HepG2 (cell line): Measurements from ENCODE around the gene UMOD. TPM values are rescaled to one million over a fixed set of nuclear protein-coding genes. Genes with fewer than 3 reads are reported as not detected.
A peak's percentile ranks its signal among the peaks of the same experiment; 100 is the strongest.

Experiments
- ATAC-seq: fragments of 200-7000 bp; cut with Tn5 transposase; 3 replicates; pipeline ENCODE4 v1.9.1; 2020; ENCODE audit warnings: mild to moderate bottlenecking, moderate library complexity
- BruUV-seq: library from RNA; stranded (reverse); fragments of 400-500 nt; replicated peaks from 2 replicates; lab custom pipeline; 2021; lab: Mats Ljungman, UMichigan
- CTCF ChIA-PET: fragments of 300-600 bp; formaldehyde crosslinking; extraction: SDS; loops from one replicate; lab custom pipeline; 2021; ENCODE audit warnings: low total read pairs, inconsistent platforms, low intra/inter-chr PET ratio; lab: Yijun Ruan, JAX
- POLR2A ChIA-PET: fragments of 350-600 bp; sonication (Branson Sonifier 250); formaldehyde crosslinking; loops from one replicate; lab custom pipeline; 2020; ENCODE audit warnings: antibody characterized with exemption, inconsistent platforms; lab: Yijun Ruan, JAX
- DNase-seq: peaks from one replicate; pipeline ENCODE4 v3.0.0-alpha.2; 2015; ENCODE audit warnings: low spot score
- FAIRE-seq: peaks from 3 replicates; lab custom pipeline; 2011; peaks lifted over from hg19 to GRCh38; lab: Jason Lieb, UNC
- H2AFZ ChIP-seq: one replicate; pipeline ENCODE4 v1.6.1; 2011; ENCODE audit warnings: low read length, inconsistent platforms
- H3K27ac ChIP-seq: fragments of 300-600 bp; 3 replicates; pipeline ENCODE4 v1.8.0; 2011; ENCODE audit warnings: mixed run types, mild to moderate bottlenecking, mixed read lengths, low read length, inconsistent platforms; ENCODE audit not compliant: insufficient read depth; ENCODE audit errors: extremely low read length
- H3K27me3 ChIP-seq, 2 experiments: fragments of 200-600 bp in 1 of 2; 2 replicates in 1 of 2; 3 replicates in 1 of 2; pipeline versions ENCODE4 v1.6.0 to v1.8.0; 2011; ENCODE audit warnings: low read length in 2 of 2, mild to moderate bottlenecking in 2 of 2, moderate library complexity in 2 of 2, inconsistent platforms in 1 of 2; ENCODE audit not compliant: insufficient read depth in 2 of 2, control insufficient read depth in 1 of 2
- H3K36me3 ChIP-seq, 2 experiments: fragments of 200-600 bp in 1 of 2; replicated peaks in 1 of 2; 2 replicates in 1 of 2; 3 replicates in 1 of 2; pipeline versions ENCODE4 v1.5.1 to v1.8.0; 2011; ENCODE audit warnings: low read length in 2 of 2, inconsistent platforms in 1 of 2; ENCODE audit not compliant: insufficient read depth in 2 of 2, control insufficient read depth in 1 of 2
- H3K4me1 ChIP-seq: 2 replicates; pipeline ENCODE4 v1.5.1; 2012; ENCODE audit warnings: low read length, inconsistent platforms; ENCODE audit not compliant: insufficient read depth
- H3K4me2 ChIP-seq: 2 replicates; pipeline ENCODE4 v1.6.0; 2011; ENCODE audit warnings: low read depth, low read length, inconsistent platforms
- H3K4me3 ChIP-seq, 3 experiments: fragments of 200-600 bp in 1 of 3; sonication (generic), shearing (Covaris generic) in 1 of 3; replicated peaks in 1 of 3; 2 replicates each; pipeline ENCODE4 v1.5.1; 2011 to 2016; ENCODE audit warnings: low read length in 3 of 3, inconsistent platforms in 2 of 3, low read depth in 2 of 3, mild to moderate bottlenecking in 2 of 3, control low read depth in 1 of 3, mixed read lengths in 1 of 3; ENCODE audit not compliant: insufficient read depth in 1 of 3
- H3K79me2 ChIP-seq: one replicate; pipeline ENCODE4 v1.6.1; 2011; ENCODE audit warnings: low read length, inconsistent platforms; ENCODE audit not compliant: insufficient read depth
- H3K9ac ChIP-seq: 2 replicates; pipeline ENCODE4 v1.6.0; 2011; ENCODE audit warnings: mild to moderate bottlenecking, low read depth, low read length, inconsistent platforms; ENCODE audit not compliant: insufficient read depth
- H3K9me3 ChIP-seq: 2 replicates; pipeline ENCODE4 v1.5.1; 2012; ENCODE audit warnings: mild to moderate bottlenecking, low read length
- H4K20me1 ChIP-seq: 2 replicates; pipeline ENCODE4 v1.6.0; 2011; ENCODE audit warnings: inconsistent platforms, mild to moderate bottlenecking, low read length, moderate library complexity; ENCODE audit not compliant: insufficient read depth
- ARNT2 ChIP-seq: sonication (generic); formaldehyde crosslinking; IDR thresholded peaks from 2 replicates; pipeline ENCODE4 v1.8.0; 2022; ENCODE audit warnings: mild to moderate bottlenecking, low read depth, missing genetic modification reagents, moderate library complexity
- CAMTA2 ChIP-seq: sonication (generic); formaldehyde crosslinking; IDR thresholded peaks from 2 replicates; pipeline ENCODE4 v1.4.0; 2020; ENCODE audit warnings: mild to moderate bottlenecking, missing genetic modification reagents, borderline replicate concordance
- NBN ChIP-seq: fragments of 450-650 bp; conservative IDR thresholded peaks from 2 replicates; pipeline ENCODE4 v1.6.1; 2017
- PAWR ChIP-seq: sonication (generic); formaldehyde crosslinking; IDR thresholded peaks from 2 replicates; pipeline ENCODE4 v1.4.0; 2020; ENCODE audit warnings: missing genetic modification reagents, mild to moderate bottlenecking, borderline replicate concordance
- PCBP2 ChIP-seq: fragments of 200-400 bp; formaldehyde crosslinking; optimal IDR thresholded peaks from 2 replicates; pipeline ENCODE3; 2018; ENCODE audit warnings: low read length, low read depth; ENCODE audit not compliant: poor library complexity, severe bottlenecking
- RBM22 ChIP-seq: fragments of 200-400 bp; formaldehyde crosslinking; optimal IDR thresholded peaks from 2 replicates; pipeline ENCODE3; 2017; ENCODE audit warnings: mild to moderate bottlenecking, low read length, moderate library complexity
- THAP8 ChIP-seq: sonication (generic); formaldehyde crosslinking; IDR thresholded peaks from 2 replicates; pipeline ENCODE4 v1.5.1; 2020; ENCODE audit warnings: missing genetic modification reagents, mild to moderate bottlenecking, borderline replicate concordance
- TRIM22 ChIP-seq: fragments of 450-650 bp; IDR thresholded peaks from 2 replicates; pipeline ENCODE4 v1.6.1; 2017
- ZFP62 ChIP-seq: sonication (generic); formaldehyde crosslinking; IDR thresholded peaks from 2 replicates; pipeline ENCODE4 v1.4.0; 2020; ENCODE audit warnings: missing genetic modification reagents
- ZNF44 ChIP-seq: sonication (generic); formaldehyde crosslinking; IDR thresholded peaks from 2 replicates; pipeline ENCODE4 v1.5.1; 2020; ENCODE audit warnings: mild to moderate bottlenecking, missing genetic modification reagents
- ZNF770 ChIP-seq: sonication (generic); formaldehyde crosslinking; IDR thresholded peaks from 2 replicates; pipeline ENCODE4 v1.5.0; 2020; ENCODE audit warnings: mild to moderate bottlenecking, missing genetic modification reagents
- WGBS: methylation state at CpG from one replicate; pipeline ENCODE4 v1.1.6; 2017; ENCODE audit warnings: low lambda C conversion rate; 5-methylcytosine and 5-hydroxymethylcytosine counted together
- in situ Hi-C: cut with HindIII; loops from 2 replicates; pipeline ENCODE4 v1.10.0; 2017; ENCODE audit warnings: low pct_unique_long_range_greater_than_20kb; ENCODE audit not compliant: extremely low pct_ligation_motif_present
- intact Hi-C: fragments of 100-400 bp; cut with micrococcal nuclease; formaldehyde crosslinking; loops from one replicate; pipeline ENCODE4 v1.10.0; 2022; ENCODE audit not compliant: unreplicated experiment
- polyA plus RNA-seq, 8 experiments: library from polyadenylated mRNA; depleted of rRNA in 3 of 8; stranded (reverse) in 7 of 8; unstranded in 1 of 8; fragments of >200 nt; fragmentation: Illumina TruSeq in 4 of 8; extraction: Trizol in 4 of 8; gene quantifications; 2 replicates each; pipeline versions ENCODE4 v1.2.1 to v1.2.3, GENCODE V29; 2011 to 2016; ENCODE audit warnings: low read depth in 4 of 8, missing spikeins in 1 of 8, mixed read lengths in 1 of 8; ENCODE audit not compliant: insufficient read depth in 1 of 8
- total RNA-seq, 5 experiments: library from RNA; depleted of rRNA; stranded (reverse); fragments of >200 nt; fragmentation: Illumina TruSeq; extraction: Trizol; gene quantifications; 2 replicates each; pipeline ENCODE4 v1.2.3, GENCODE V29; 2016; ENCODE audit warnings: low read depth in 1 of 5

Gene UMOD
- total and polyA plus RNA-seq, 2 of the 13 experiments (the other 11 are each of a cell fraction or from before 2014, with no cell fraction given), result not detected

GRCh38 chr16:20334396-20334795 lies 18.1 kb downstream of the UMOD start:
- no peak for TF ChIP-seq CAMTA2
- TF ChIP-seq PCBP2, result no peak
- no peak for TF ChIP-seq TRIM22
- TF ChIP-seq ZFP62 (CRISPR knock-in tag), result no peak
- TF ChIP-seq ZNF44, result no peak
- TF ChIP-seq RBM22, result no peak
- no peak for TF ChIP-seq ZNF770 (CRISPR knock-in tag)
- TF ChIP-seq NBN, result no peak
- TF ChIP-seq THAP8 (CRISPR knock-in tag), result no peak
- TF ChIP-seq PAWR (CRISPR knock-in tag), result no peak
- TF ChIP-seq ARNT2 (CRISPR knock-in tag), result no peak
- in situ Hi-C loops, result no loop called here
- CTCF ChIA-PET, result no interaction called here

More at GRCh38 chr16:20334396-20334795, 18.1 kb downstream of the UMOD start:
- Histone ChIP-seq H3K9ac (no peak overlapping the region), H3K79me2 (no peaks in the 10 kb centered on the region), H3K4me2 (no peak overlapping the region), H3K4me3 (no peak overlapping the region), H3K36me3 (no peaks in the 10 kb centered on the region), H2AFZ (no peak overlapping the region), H4K20me1 (no peaks in the 10 kb centered on the region), H3K4me1 (no peaks in the 10 kb centered on the region), H3K27ac (no peak overlapping the region), H3K9me3 (no peaks in the 10 kb centered on the region), H3K27me3 (peaks cover 0 to 24% of the 10 kb centered on the region in 2 experiments; a peak in 4 of 5 replicates)
- no TSS peak for BruUV-seq
- POLR2A ChIA-PET, result no interaction called here
- 25% methylated on average over 1 of the region's 1 CpG for WGBS
- FAIRE-seq (no peak), ATAC-seq (peak; percentile 26; the same call in 1 of the 3 replicates), DNase-seq (no peak)
- intact Hi-C loops, result no loop called here
